Fibroblast of skin of scalp (primary cell): Measurements from ENCODE around the gene LGALS13. TPM values are rescaled to one million over a fixed set of nuclear protein-coding genes. Genes with fewer than 3 reads are reported as not detected.

Experiments used
- DNase-seq: peaks from one replicate; pipeline ENCODE4 v3.0.0-alpha.2; 2013
- polyA plus RNA-seq, 2 experiments: library from polyadenylated mRNA; unstranded; fragments of 120-200 nt; gene quantifications; one replicate each; pipeline ENCODE4 v1.2.1, GENCODE V29; 2013; ENCODE audit not compliant: insufficient read length in 2 of 2

The LGALS13 gene, protein sequence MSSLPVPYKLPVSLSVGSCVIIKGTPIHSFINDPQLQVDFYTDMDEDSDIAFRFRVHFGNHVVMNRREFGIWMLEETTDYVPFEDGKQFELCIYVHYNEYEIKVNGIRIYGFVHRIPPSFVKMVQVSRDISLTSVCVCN
- not detected for polyA plus RNA-seq (2013, experiment 1 of 2; ENCODE audit: insufficient read length)
- polyA plus RNA-seq (2013, experiment 2 of 2; ENCODE audit: insufficient read length), result not detected

GRCh38 chr19:39602224-39602623 is at the start of gene LGALS13:
Gene LGALS13, plus strand, starts transcription at chr19:39602524. Its CDS starts 45 bp downstream, at chr19:39602569.
- no peak for DNase-seq

DNA sequence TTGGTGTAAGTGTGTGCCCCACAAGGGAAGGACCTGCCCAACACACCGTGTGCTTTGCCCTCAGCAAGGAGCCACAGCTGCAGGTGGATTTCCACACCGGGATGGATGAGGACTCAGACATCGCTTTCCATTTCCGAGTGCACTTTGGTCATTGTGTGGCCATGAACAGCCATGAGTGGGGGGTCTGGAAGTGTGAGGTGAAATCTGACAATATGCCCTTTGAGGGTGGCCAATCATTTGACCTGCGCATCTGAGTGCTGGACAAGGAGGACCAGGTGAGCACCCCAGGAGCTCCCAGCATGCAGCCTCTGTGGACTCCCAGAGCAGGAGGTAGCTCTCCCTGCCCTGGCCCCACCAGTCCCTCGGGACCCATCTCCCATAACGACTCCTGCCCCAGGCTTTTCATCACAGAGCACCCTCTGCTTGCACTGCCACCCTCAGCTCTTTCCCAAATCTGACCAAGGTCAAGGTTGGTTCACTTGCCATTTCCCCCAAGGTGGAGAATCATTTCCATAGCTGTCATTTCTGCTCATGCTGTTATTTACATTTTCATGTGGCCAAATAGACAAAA is 49.2 kb upstream of the LGALS13 start:
- DNase-seq, result no peak

GRCh38 chr19:39554701-39555311 is 47.5 kb upstream of the LGALS13 start:
- no peak for DNase-seq

- DNase-seq, result no peak
Measured at GRCh38 chr19:39555883-39556282, 46.4 kb upstream of the LGALS13 start.

- DNase-seq, result no peak
Measured at GRCh38 chr19:39557811-39558623, 44.3 kb upstream of the LGALS13 start.

DNA sequence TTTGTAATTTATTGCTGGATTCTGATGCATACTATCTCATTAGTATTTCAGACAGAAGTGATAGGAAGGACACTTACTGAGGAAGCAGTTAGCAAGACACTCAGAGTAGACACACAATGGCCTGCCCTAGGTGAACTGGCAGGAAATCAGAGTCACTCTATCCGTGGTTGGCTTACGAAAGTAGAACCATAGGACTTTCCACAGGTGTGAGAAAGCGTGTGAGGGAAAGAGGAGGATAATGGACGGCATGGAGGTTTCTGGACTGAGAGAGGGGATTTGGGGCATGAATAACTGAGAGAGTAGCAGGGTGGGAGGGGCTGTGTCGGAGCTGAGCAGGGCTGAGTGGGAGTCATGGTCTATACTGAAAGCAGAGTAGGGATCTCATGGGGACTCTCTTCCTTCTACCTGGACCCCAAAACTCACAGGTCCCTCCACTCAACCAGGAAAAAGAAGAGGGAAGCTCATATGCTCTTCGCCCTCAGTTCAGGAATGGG is 43.7 kb upstream of the LGALS13 start:
- no peak for DNase-seq

DNA sequence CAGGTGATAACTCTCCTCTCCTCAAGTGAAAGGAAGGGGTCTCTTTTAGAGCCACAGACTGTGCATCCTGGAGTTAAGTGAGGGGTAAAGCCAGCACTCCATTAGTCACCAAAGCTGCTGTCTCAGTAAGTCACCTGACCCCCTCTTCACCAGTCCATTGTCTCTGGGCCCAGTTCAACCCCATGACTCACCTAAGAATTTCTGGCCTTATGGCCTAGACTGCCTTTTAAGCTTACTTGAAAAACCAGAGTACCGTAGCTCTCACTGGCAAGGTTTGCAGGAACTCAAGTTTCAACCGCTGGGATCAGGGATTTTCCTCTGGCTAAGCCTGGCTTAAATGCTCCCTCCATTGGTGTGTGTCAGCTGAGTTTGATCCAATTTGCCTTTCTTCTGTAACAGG is 38.9 kb upstream of the LGALS13 start:
- no peak for DNase-seq

GRCh38 chr19:39566064-39566463 is 36.3 kb upstream of the LGALS13 start:
- no peak for DNase-seq

DNA sequence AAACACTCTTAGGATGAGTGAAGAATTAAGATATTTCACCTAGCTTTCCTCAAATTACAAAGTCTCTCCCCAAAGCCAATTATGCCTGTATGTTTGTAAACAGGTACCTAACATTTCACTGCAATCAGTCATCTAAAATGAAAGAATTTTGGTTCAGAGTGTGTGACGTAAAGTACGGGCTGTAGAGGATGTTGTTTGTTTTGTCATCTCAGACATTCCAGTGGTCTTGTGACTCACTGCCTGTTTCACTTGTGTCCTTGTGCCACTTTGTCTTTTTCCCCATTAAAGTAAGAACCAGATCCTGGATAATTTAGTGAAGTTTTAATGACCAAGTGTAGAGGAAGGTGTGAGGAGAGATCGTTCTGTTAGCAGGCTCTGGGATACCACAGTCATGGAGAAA is 33.7 kb upstream of the LGALS13 start:
- DNase-seq, result peak; percentile 29

GRCh38 chr19:39582442-39582841 is 19.9 kb upstream of the LGALS13 start:
- no peak for DNase-seq

- DNase-seq, result no peak
Measured at GRCh38 chr19:39582891-39583625, 19.3 kb upstream of the LGALS13 start.

GRCh38 chr19:39587496-39587895 is 14.8 kb upstream of the LGALS13 start:
- DNase-seq, result no peak

DNA sequence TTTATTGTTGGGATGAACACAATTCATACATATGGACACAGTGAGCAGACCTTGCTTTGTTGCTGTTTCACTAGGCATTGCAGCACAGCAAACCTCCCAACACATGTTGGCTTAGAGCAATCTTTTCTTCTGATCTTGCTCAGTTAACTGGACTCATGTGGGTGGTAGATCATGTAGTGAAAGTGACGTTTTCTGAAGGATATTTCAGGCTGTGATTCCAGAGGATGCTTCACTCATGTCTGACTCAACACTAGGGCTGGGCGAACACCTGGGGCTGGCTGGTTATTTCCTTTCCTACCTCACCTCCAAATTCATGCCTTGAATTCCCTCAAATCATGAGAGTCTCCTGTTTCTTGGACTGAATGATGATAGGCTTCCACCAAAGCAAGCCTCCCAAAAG is 14.3 kb upstream of the LGALS13 start:
- no peak for DNase-seq

- peak; percentile 3 for DNase-seq
Measured at GRCh38 chr19:39590265-39590664, 12.1 kb upstream of the LGALS13 start.

DNA sequence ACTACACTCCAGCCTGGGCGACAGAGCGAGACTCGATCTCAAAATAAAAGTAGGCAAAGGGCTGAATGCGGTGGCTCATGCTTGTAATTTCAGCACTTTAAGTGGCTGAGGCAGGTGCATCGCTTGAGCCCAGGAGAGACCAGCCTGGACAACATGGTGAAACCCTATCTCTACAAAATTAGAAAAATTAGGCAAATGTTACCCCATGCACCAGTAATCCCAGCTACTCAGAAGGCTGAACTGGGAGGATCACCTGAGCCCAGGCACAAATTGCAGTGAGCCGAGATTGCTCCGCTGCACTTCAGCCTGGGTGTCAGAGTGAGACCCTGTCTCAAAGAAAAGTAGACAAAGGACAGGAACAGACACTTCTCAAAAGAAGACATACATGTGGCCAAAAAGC is 9.9 kb upstream of the LGALS13 start:
- no peak for DNase-seq

DNA sequence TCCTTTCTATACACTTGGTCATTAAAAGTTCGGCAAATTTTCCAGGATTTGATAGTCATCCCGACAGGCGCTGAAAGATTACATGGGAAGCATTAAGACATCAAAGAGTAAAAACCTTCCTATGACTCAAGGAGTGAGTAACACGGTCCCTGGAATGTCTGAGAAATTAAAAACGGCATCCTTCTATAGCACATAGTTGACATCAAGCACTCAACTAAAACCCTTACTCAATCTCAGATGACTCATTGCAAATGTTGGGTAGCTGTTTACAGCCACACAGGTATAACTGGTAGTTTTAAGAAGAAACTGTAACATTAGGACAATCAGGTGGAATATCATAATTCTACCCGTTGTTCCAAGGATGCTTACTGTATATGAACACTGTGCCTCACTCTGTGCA is 6.4 kb upstream of the LGALS13 start:
- DNase-seq, result no peak

DNA sequence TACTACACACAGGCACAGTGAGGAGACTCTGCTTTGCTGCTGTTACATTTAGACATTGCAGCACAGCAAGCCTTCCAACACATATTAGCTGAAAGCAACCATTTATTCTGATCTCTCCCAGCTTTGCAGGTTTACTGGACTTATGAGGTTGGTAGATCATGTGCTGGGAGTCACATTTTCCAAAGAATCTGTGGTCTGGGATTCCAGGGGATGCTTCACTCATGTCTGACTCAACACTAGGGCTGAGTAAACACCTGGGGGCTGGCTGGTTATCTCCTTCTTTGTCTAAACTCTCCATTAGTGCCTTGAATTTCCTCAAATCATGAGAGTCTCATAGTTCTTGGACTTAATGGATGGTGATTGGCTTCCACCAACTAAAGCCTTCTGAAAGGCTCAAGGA is 5.4 kb upstream of the LGALS13 start:
- DNase-seq, result no peak

DNA sequence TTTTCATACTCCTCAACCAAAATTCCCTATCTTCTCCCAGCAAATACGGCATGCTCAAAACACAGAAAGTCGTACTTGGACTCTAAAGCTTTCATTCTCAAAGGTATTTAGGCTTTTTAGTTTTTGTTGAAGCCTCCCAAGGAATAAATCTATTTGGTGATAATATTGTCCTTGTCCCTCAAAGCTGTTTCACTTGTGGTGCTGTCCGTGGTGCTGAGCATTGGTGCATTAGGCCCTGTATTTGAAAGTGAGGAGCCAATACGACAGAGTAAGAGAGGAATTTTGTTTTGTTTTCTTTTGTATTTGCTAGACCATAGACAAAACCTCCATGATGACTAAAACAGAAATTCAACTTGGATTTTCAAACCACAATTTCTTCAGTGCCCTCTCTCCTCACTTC is 3.2 kb upstream of the LGALS13 start:
- DNase-seq, result peak; percentile 38

DNA sequence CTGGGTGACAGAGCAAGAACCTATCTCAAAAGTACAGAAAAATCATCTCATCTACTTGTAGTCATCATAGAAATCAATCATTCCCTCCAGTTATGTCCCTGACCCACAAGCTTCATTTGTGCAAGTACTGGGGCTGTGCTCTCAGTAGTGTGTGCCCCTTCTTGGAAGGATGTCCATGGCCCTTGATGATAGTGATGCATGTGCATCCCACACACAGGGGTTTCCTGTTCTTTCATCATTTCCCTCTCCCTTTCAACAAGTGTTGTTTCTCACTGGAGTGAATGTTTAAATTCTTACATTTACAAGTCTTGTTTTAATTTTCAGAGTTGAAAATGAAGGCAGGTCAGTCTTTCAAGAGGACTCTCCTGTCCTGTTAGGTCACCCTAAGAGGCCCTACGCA is 1.5 kb downstream of the LGALS13 start:
- no peak for DNase-seq

DNA sequence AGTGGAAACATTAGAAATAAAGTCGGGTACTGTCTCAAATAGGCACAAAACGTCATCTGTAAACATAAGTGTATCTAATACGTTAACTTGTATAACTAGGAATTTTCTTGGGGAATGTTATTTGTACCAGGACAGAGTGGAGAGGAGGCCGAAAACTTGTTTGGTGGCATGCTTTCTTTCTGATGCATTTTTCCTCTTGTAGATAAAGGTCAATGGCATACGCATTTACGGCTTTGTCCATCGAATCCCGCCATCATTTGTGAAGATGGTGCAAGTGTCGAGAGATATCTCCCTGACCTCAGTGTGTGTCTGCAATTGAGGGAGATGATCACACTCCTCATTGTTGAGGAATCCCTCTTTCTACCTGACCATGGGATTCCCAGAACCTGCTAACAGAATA is 4.7 kb downstream of the LGALS13 start:
- no peak for DNase-seq

- DNase-seq, result no peak
Measured at GRCh38 chr19:39607561-39607960, 5.2 kb downstream of the LGALS13 start.

DNA sequence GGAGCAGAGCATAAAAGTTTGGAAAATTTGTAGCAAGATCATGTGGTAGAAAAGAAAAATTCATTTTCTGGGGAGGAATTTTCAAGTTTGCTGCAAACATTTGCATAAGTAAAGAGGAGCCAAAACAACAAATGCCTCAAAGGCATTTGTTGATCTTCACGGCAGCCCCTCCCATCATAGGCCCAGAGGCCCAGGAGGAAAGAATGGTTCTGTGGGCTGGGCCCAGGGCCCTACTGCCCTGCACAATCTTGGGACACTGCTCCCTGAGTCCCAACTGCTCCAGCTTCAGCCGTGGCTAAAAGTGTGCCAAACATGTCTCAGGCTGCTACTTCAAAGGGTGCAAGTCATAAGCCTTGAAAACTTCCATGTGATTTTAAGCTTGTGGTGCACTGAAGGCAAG is 11.3 kb downstream of the LGALS13 start:
- no peak for DNase-seq

GRCh38 chr19:39617745-39618144 is 15.4 kb downstream of the LGALS13 start:
- DNase-seq, result no peak
